Measurements from ENCODE around the gene RERG. TPM values are rescaled to one million over a fixed set of nuclear protein-coding genes. Genes with fewer than 3 reads are reported as not detected.

The RERG gene
- polyA plus RNA-seq, 12 donors = 4.0 to 8.7 (median 5.6) TPM; not detected in 1

- no peak for DNase-seq
These were observed 27.3 kb downstream of the RERG start for GRCh38 chr12:15193946-15194345.

- no peak for DNase-seq
These were observed 28.5 kb downstream of the RERG start for GRCh38 chr12:15192720-15193119.

GRCh38 chr12:15188127-15188526 is 33.1 kb downstream of the RERG start:
- no peak for DNase-seq

- no peak for DNase-seq
These were observed 34.6 kb downstream of the RERG start for GRCh38 chr12:15186597-15186996.

- no peak for DNase-seq
These were observed 36.7 kb downstream of the RERG start for GRCh38 chr12:15184484-15184883.

- DNase-seq = no peak
These were observed 37.4 kb downstream of the RERG start for GRCh38 chr12:15183821-15184220.

GRCh38 chr12:15181017-15181683 is 40.1 kb downstream of the RERG start:
- no peak for DNase-seq

GRCh38 chr12:15180325-15180724 is 40.9 kb downstream of the RERG start:
- no peak for DNase-seq

- DNase-seq = no peak
These were observed 41.5 kb downstream of the RERG start for GRCh38 chr12:15179672-15180071.

GRCh38 chr12:15173142-15173541 is 48.1 kb downstream of the RERG start:
- no peak for DNase-seq

- DNase-seq = no peak
These were observed 49.0 kb downstream of the RERG start for GRCh38 chr12:15172060-15172822.

- DNase-seq = no peak
These were observed 50.1 kb downstream of the RERG start for GRCh38 chr12:15171012-15171655.

GRCh38 chr12:15168026-15168678 is 53.1 kb downstream of the RERG start:
- DNase-seq = no peak

GRCh38 chr12:15165012-15165659 is 56.1 kb downstream of the RERG start:
- DNase-seq = peak; percentile 41

GRCh38 chr12:15163030-15163976 is 57.9 kb downstream of the RERG start:
- DNase-seq = no peak

GRCh38 chr12:15158083-15158482 is 63.1 kb downstream of the RERG start:
- no peak for DNase-seq

GRCh38 chr12:15157269-15157671 is 63.9 kb downstream of the RERG start:
- DNase-seq = no peak

GRCh38 chr12:15155271-15155670 is 65.9 kb downstream of the RERG start:
- no peak for DNase-seq

- DNase-seq = no peak
These were observed 67.1 kb downstream of the RERG start for GRCh38 chr12:15154103-15154502.

GRCh38 chr12:15152868-15153267 is 68.3 kb downstream of the RERG start:
- peak; percentile 37 for DNase-seq

- DNase-seq = no peak
These were observed 68.8 kb downstream of the RERG start for GRCh38 chr12:15152456-15152855.
